GM12878 (cell line): ENCODE data around the gene CTPS1. TPM values are rescaled to one million over a fixed set of nuclear protein-coding genes. Genes with fewer than 3 reads are reported as not detected.

ENCODE experiments used
- ATAC-seq: fragments of 200-7000 bp; cut with Tn5 transposase; 3 replicates; pipeline ENCODE4 v1.9.1; 2020; ENCODE audit warnings: mild to moderate bottlenecking, moderate library complexity
- BruUV-seq: library from RNA; stranded (reverse); fragments of 400-500 nt; replicated peaks from 2 replicates; lab custom pipeline; 2021; lab: Mats Ljungman, UMichigan
- CTCF ChIA-PET: fragments of 300-600 bp; sonication (Branson Sonifier 250); formaldehyde crosslinking; extraction: SDS; loops from one replicate; lab custom pipeline; 2021; ENCODE audit warnings: inconsistent platforms; lab: Yijun Ruan, JAX
- POLR2A ChIA-PET: fragments of 350-600 bp; formaldehyde crosslinking; extraction: SDS; loops from one replicate; lab custom pipeline; 2021; ENCODE audit warnings: inconsistent platforms; lab: Charles Lee
- RAD21 ChIA-PET: fragments of 300-600 bp; sonication (Branson Sonifier 250); formaldehyde crosslinking; loops from one replicate; lab custom pipeline; 2023; ENCODE audit warnings: antibody characterized with exemption; ENCODE audit not compliant: unreplicated experiment; lab: Charles Lee
- SMC1A ChIA-PET: fragments of 300-600 bp; sonication (Branson Sonifier 250); formaldehyde crosslinking; loops from one replicate; lab custom pipeline; 2023; ENCODE audit not compliant: unreplicated experiment, uncharacterized antibody; lab: Charles Lee
- DNase-seq: peaks from one replicate; pipeline ENCODE4 v3.0.0-alpha.2; 2011; ENCODE audit warnings: low read depth, low spot score
- FAIRE-seq: peaks from 3 replicates; lab custom pipeline; 2011; peaks lifted over from hg19 to GRCh38; lab: Jason Lieb, UNC
- H2AFZ ChIP-seq: 2 replicates; pipeline ENCODE4 v1.6.0; 2011; ENCODE audit warnings: low read depth, low read length, control low read depth; ENCODE audit not compliant: control insufficient read depth
- H3K27ac ChIP-seq: 2 replicates; pipeline ENCODE4 v1.5.1; 2011; ENCODE audit warnings: control low read depth; ENCODE audit not compliant: control insufficient read depth, insufficient read depth
- H3K27me3 ChIP-seq, 2 experiments: replicated peaks in 1 of 2; 2 replicates each; pipeline versions ENCODE4 v1.6.0 to v1.6.1; 2011; ENCODE audit warnings: low read length in 1 of 2; ENCODE audit not compliant: control insufficient read depth in 2 of 2, insufficient read depth in 2 of 2
- H3K36me3 ChIP-seq, 2 experiments: 2 replicates each; pipeline ENCODE4 v1.5.1; 2011; ENCODE audit warnings: low read length in 1 of 2; ENCODE audit not compliant: control insufficient read depth in 2 of 2, insufficient read depth in 2 of 2
- H3K4me1 ChIP-seq: 2 replicates; pipeline ENCODE4 v1.6.1; 2011; ENCODE audit warnings: mild to moderate bottlenecking, low read length, moderate library complexity, mixed read lengths; ENCODE audit not compliant: control insufficient read depth, insufficient read depth
- H3K4me2 ChIP-seq: 2 replicates; pipeline ENCODE4 v1.6.0; 2011; ENCODE audit warnings: control low read depth; ENCODE audit not compliant: control insufficient read depth, insufficient read depth
- H3K4me3 ChIP-seq: fragments of 200-600 bp; sonication (generic); 2 replicates; pipeline ENCODE4 v1.5.1; 2016
- H3K79me2 ChIP-seq: 2 replicates; pipeline ENCODE4 v1.6.0; 2011; ENCODE audit warnings: low read length; ENCODE audit not compliant: control insufficient read depth, insufficient read depth
- H3K9ac ChIP-seq: 2 replicates; pipeline ENCODE4 v1.8.0; 2011; ENCODE audit warnings: low read length, control low read depth, mixed read lengths; ENCODE audit not compliant: control insufficient read depth, insufficient read depth
- H3K9me3 ChIP-seq: replicated peaks from 3 replicates; pipeline ENCODE4 v1.5.1; 2011; ENCODE audit warnings: mild to moderate bottlenecking, low read length; ENCODE audit not compliant: control insufficient read depth, insufficient read depth
- H4K20me1 ChIP-seq: 2 replicates; pipeline ENCODE4 v1.6.0; 2011; ENCODE audit not compliant: control insufficient read depth, insufficient read depth
- BACH1 ChIP-seq: fragments of 450-650 bp; IDR thresholded peaks from 2 replicates; pipeline ENCODE4 v1.6.1; 2017; ENCODE audit warnings: mild to moderate bottlenecking, borderline replicate concordance
- BHLHE40 ChIP-seq, 2 experiments: fragments of 450-650 bp in 1 of 2; IDR thresholded peaks; 2 replicates each; pipeline ENCODE4 v1.6.1; 2011 to 2017; ENCODE audit warnings: low read depth in 2 of 2, borderline replicate concordance in 1 of 2, improper control_type of control experiment in 1 of 2, low read length in 1 of 2, mild to moderate bottlenecking in 1 of 2
- POLR2A ChIP-seq: IDR thresholded peaks from 2 replicates; pipeline ENCODE4 v1.6.1; 2011; ENCODE audit warnings: low read depth, mild to moderate bottlenecking, low read length
- SMAD5 ChIP-seq: IDR thresholded peaks from 2 replicates; pipeline ENCODE4 v1.6.1; 2016; ENCODE audit warnings: antibody characterized with exemption, low read depth
- YY1 ChIP-seq: IDR thresholded peaks from 2 replicates; pipeline ENCODE4 v1.6.1; 2011; ENCODE audit warnings: low read depth, mild to moderate bottlenecking, low read length
- WGBS: methylation state at CpG from one replicate; pipeline ENCODE4 v1.1.6; 2016; ENCODE audit warnings: low lambda C conversion rate; ENCODE audit not compliant: insufficient replicate concordance, insufficient coverage; ENCODE audit errors: missing lambda C conversion rate; 5-methylcytosine and 5-hydroxymethylcytosine counted together
- in situ Hi-C: fragments of 300-500 bp; cut with MboI; formaldehyde crosslinking; loops from 9 replicates; pipeline ENCODE4 v1.14.3; 2018; ENCODE audit warnings: mixed read lengths
- intact Hi-C: fragments of 100-400 bp; cut with micrococcal nuclease; formaldehyde crosslinking; loops from one replicate; pipeline ENCODE4 v1.14.2; 2022; ENCODE audit not compliant: unreplicated experiment
- polyA plus RNA-seq, 11 experiments: library from polyadenylated mRNA; depleted of rRNA in 4 of 11; unstranded in 6 of 11; stranded (reverse) in 5 of 11; fragments of >200 nt; fragmentation: Nextera tagmentation in 4 of 11; fragmentation: Illumina TruSeq in 1 of 11; extraction: Ambion mirVana in 4 of 11; extraction: Trizol in 1 of 11; gene quantifications; 1 replicate in 1 of 11; 2 replicates in 10 of 11; pipeline versions ENCODE4 v1.2.1 to v1.2.3, GENCODE V29; 2011 to 2016; ENCODE audit warnings: inconsistent platforms in 2 of 11, missing spikeins in 2 of 11, low read depth in 1 of 11
- total RNA-seq, 4 experiments: library from RNA; depleted of rRNA in 3 of 4; stranded (reverse); fragments of >200 nt in 3 of 4; fragmentation: Illumina TruSeq in 1 of 4; extraction: Trizol in 1 of 4; gene quantifications; 2 replicates each; pipeline versions ENCODE4 v1.2.1 to v1.2.3, GENCODE V29; 2013 to 2021

Gene CTPS1
- total and polyA plus RNA-seq, 10 of the 15 experiments (the other 5 are each of a cell fraction or from before 2014, with no cell fraction given): 27.5 to 106 (median 62.8) TPM

DNA sequence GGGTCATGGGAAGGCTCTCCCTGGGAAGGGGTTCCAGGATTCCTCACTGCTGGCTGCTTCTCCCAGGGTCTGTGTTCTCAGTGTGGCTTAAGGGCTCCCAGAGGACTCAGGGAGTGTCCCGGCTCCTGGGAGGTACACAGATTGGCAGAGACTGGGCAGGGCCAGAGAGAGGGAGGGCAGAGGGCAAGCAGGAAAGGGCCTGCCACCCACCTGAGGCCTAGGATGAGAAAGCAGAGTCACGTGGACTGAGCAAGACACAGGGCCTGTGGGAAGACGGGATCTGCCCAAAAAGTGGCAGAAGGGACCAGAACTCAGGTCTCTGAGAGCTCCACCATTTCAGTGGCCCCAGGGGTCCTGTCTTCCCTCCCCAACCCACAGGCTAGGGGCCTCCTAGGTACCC, 41.2 kb downstream of the CTPS1 start:
- H3K79me2 ChIP-seq: no peaks in the 10 kb centered on the region
- H3K9me3 ChIP-seq: no peaks in the 10 kb centered on the region
- no peaks in the 10 kb centered on the region for H3K4me1 ChIP-seq
- ATAC-seq (no peak), FAIRE-seq (no peak), DNase-seq (no peak)
- ChIA-PET CTCF (no interaction called here), POLR2A (no interaction called here), RAD21 (no interaction called here), SMC1A (interaction anchor here (0.9 kb wide), 1 partner anchor 219 kb away, joined by 3 read pairs; no protein-coding TSS in a partner anchor)
- H3K9ac ChIP-seq: no peak overlapping the region
- H3K36me3 ChIP-seq: peaks cover 0 to 19% of the 10 kb centered on the region in 2 experiments; a peak in 2 of 4 replicates
- no peaks in the 10 kb centered on the region for H3K27me3 ChIP-seq
- H4K20me1 ChIP-seq: no peaks in the 10 kb centered on the region
- no TSS peak for BruUV-seq
- WGBS: 58% methylated on average over 3 of the region's 3 CpGs
- H3K4me2 ChIP-seq: no peak overlapping the region
- intact Hi-C loops (no loop called here), in situ Hi-C loops (no loop called here)
- TF ChIP-seq SMAD5 (peak; percentile 33; the same call in 1 of the 2 replicates), BHLHE40 (IDR thresholded peaks at IDR 0.05; ENCODE audit: borderline replicate concordance in 1 of 2, low read depth in 2 of 2, low read length in 1 of 2) (no peak)
- no peak overlapping the region for H3K4me3 ChIP-seq
- H2AFZ ChIP-seq: no peak overlapping the region
- H3K27ac ChIP-seq: no peak overlapping the region

DNA sequence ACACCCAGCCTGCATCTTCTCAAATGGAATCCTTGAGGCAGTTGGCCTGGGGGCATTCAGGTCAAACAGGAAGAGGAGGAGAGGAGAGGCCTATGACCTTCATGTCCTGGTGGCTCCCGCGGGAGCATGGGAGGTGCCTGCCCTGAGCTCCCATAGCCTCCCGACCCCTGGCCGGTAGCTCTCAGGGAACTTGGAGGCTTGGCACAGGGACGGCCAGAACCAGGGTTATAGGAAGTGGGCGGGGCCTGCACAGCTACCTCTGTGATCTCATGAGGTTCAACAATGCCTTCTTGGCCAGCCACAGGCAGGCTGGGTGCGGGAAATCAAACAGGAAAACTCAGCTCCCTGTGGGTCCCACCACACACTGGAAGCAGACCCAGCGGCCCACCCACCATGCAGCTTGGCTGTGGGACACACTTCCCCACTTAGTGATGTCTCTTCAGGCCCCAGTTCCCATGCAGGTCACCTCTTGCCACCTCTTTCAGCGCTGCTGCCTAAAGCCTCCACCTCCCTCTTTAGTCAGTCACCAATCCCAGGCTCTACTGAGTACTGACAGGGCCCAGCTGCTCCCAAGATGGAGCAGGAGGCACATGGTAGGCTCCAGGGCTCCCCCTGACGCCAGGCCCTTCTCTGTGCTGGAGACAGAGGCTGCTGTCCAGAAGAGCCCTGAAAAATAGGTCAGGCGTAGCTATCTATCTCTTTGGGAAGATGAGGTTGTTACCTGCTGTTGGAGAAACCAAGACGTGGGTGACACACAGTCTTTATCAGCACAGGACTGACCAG, 42.2 kb downstream of the CTPS1 start, which contains the start of gene SLFNL1:
Gene SLFNL1, minus strand, starts transcription at position 200 of the 783 bp plus-strand sequence. CDS start 1,065 bp downstream, outside the sequence.
- CTCF ChIA-PET: interaction anchor here (1.2 kb wide), 1 partner anchor 69 kb away, joined by 4 read pairs; no protein-coding TSS in a partner anchor
- no peak within 1 kb of the TSS for H2AFZ ChIP-seq
- no peak within 1 kb of the TSS for H3K4me3 ChIP-seq
- POLR2A ChIA-PET: no interaction called here
- peaks cover 0 to 13% of the 10 kb centered on the region in 2 experiments; a peak in 2 of 4 replicates for H3K36me3 ChIP-seq
- no peaks in the 10 kb centered on the region for H4K20me1 ChIP-seq
- no peaks in the 10 kb centered on the region for H3K9me3 ChIP-seq
- no peak within 1 kb of the TSS for H3K27ac ChIP-seq
- no peaks in the 10 kb centered on the region for H3K27me3 ChIP-seq
- no TSS peak for BruUV-seq
- no peaks in the 10 kb centered on the region for H3K79me2 ChIP-seq
- RAD21 ChIA-PET: no interaction called here
- TF ChIP-seq POLR2A (peak; percentile 59; the same call in 1 of the 2 replicates), YY1 (no peak), BACH1 (no peak)
- in situ Hi-C loops (no loop called here), intact Hi-C loops (no loop called here)
- FAIRE-seq (no peak), ATAC-seq (peak; percentile 10; the same call in 2 of the 3 replicates), DNase-seq (no peak)
- no peaks in the 10 kb centered on the region for H3K4me1 ChIP-seq
- WGBS: 66% methylated on average over 12 of the region's 12 CpGs
- SMC1A ChIA-PET: interaction anchor here (0.6 to 0.9 kb wide), 2 partner anchors 29 to 218 kb away, joined by 3 read pairs; no protein-coding TSS in a partner anchor
- H3K4me2 ChIP-seq: no peak within 1 kb of the TSS
- H3K9ac ChIP-seq: no peak within 1 kb of the TSS
